Esophagus muscularis mucosa (tissue), 4 donors: ENCODE measurements around the gene ATPAF2. TPM values are rescaled to one million over a fixed set of nuclear protein-coding genes. Genes with fewer than 3 reads are reported as not detected.
A peak's percentile ranks its signal among the peaks of the same experiment; 100 is the strongest.
"Not testable (repeated sequence)": the region's sequence is repeated elsewhere in the genome, so short reads cannot be mapped to it uniquely, and the experiment has no call there.

ENCODE experiments used
- DNase-seq: peaks from one replicate; pipeline ENCODE4 v3.0.0-alpha.2; 2017; ENCODE audit errors: extremely low spot score
- H3K27ac ChIP-seq, 4 donors: fragments of 200-600 bp; sonication (generic); replicated peaks in 1 of 4; 1 replicate in 3 of 4; 2 replicates in 1 of 4; pipeline ENCODE4 v1.5.1; 2016 to 2019; ENCODE audit warnings: mild to moderate bottlenecking in 1 of 4
- H3K27me3 ChIP-seq, 4 donors: fragments of 200-600 bp; sonication (generic); one replicate each; pipeline versions ENCODE4 v1.5.1 to v1.6.0; 2016 to 2019
- H3K36me3 ChIP-seq, 4 donors: fragments of 200-600 bp; sonication (generic); one replicate each; pipeline ENCODE4 v1.5.1; 2016 to 2019
- H3K4me1 ChIP-seq, 4 donors: fragments of 200-600 bp; sonication (generic); one replicate each; pipeline ENCODE4 v1.5.1; 2016 to 2019
- H3K4me3 ChIP-seq, 4 donors: fragments of 200-600 bp; sonication (generic); 1 replicate in 2 of 4; 2 replicates in 2 of 4; pipeline ENCODE4 v1.5.1; 2016 to 2019; ENCODE audit warnings: mild to moderate bottlenecking in 4 of 4, moderate library complexity in 1 of 4
- H3K9me3 ChIP-seq, 4 donors: fragments of 200-600 bp; sonication (generic); 1 replicate in 3 of 4; 2 replicates in 1 of 4; pipeline ENCODE4 v1.5.1; 2016 to 2019
- CTCF ChIP-seq, 3 experiments: fragments of 200-600 bp in 2 of 3; fragments of 450-650 bp in 1 of 3; sonication (generic) in 2 of 3; IDR thresholded peaks; one replicate each; pipeline ENCODE4 v1.5.1; 2017 to 2019; ENCODE audit warnings: antibody characterized with exemption in 3 of 3, mild to moderate bottlenecking in 2 of 3, moderate library complexity in 1 of 3
- EP300 ChIP-seq: sonication (generic); formaldehyde crosslinking; IDR thresholded peaks from one replicate; pipeline ENCODE4 v1.6.1; 2017; ENCODE audit warnings: antibody characterized with exemption
- POLR2A ChIP-seq: fragments of 450-650 bp; IDR thresholded peaks from one replicate; pipeline ENCODE4 v1.6.1; 2017; ENCODE audit warnings: antibody characterized with exemption, moderate library complexity, mild to moderate bottlenecking, low read depth
- POLR2AphosphoS5 ChIP-seq, 2 donors: sonication (generic); formaldehyde crosslinking; IDR thresholded peaks; one replicate each; pipeline ENCODE4 v1.6.1; 2017; ENCODE audit warnings: antibody characterized with exemption in 2 of 2
- WGBS: methylation state at CpG from one replicate; pipeline ENCODE4 v1.1.5; 2018; 5-methylcytosine and 5-hydroxymethylcytosine counted together
- intact Hi-C: fragments of 100-400 bp; cut with DNase I; formaldehyde crosslinking; loops from one replicate; pipeline ENCODE4 v1.15.1; 2023
- total RNA-seq, 4 donors: library from RNA; depleted of rRNA; stranded (reverse); fragments of >200 nt; gene quantifications; one replicate each; pipeline versions ENCODE4 v1.1.0 to v1.2.1, GENCODE V29; 2016

ATPAF2 gene
- total RNA-seq, 4 donors from 2014 or later = 10.4 to 26.1 (median 12.3) TPM

GRCh38 chr17:17999364-18000029 is 39.5 kb downstream of the ATPAF2 start:
- Histone ChIP-seq H3K36me3 (peaks cover 0 to 3% (median 0%) of the 10 kb centered on the region in 4 donors), H3K27me3 (no peaks in the 10 kb centered on the region), H3K4me3 (no peak overlapping the region), H3K27ac (no peak overlapping the region), H3K9me3 (no peaks in the 10 kb centered on the region), H3K4me1 (peaks cover 0 to 2% (median 0%) of the 10 kb centered on the region in 4 donors)
- DNase-seq = no peak
- 85% methylated on average over 9 of the region's 9 CpGs for WGBS
- intact Hi-C loops = no loop called here
- TF ChIP-seq CTCF (IDR thresholded peaks at IDR 0.05) (no peak), EP300 (no peak), POLR2A (no peak), POLR2AphosphoS5 (IDR thresholded peaks at IDR 0.05) (no peak)

- TF ChIP-seq POLR2A = no peak
- no peak for TF ChIP-seq CTCF (IDR thresholded peaks at IDR 0.05)
- TF ChIP-seq EP300 = no peak
- TF ChIP-seq POLR2AphosphoS5 (IDR thresholded peaks at IDR 0.05) = no peak
- Histone ChIP-seq H3K36me3 (no peaks in the 10 kb centered on the region), H3K4me3 (no peak overlapping the region), H3K4me1 (peaks cover 0 to 4% (median 0%) of the 10 kb centered on the region in 4 donors), H3K9me3 (no peaks in the 10 kb centered on the region), H3K27me3 (no peaks in the 10 kb centered on the region), H3K27ac (no peak overlapping the region)
- intact Hi-C loops = no loop called here
- WGBS = 90% methylated on average over 3 of the region's 8 CpGs
- no peak for DNase-seq
Measured at GRCh38 chr17:17998934-17999333, 40.0 kb downstream of the ATPAF2 start.

- H3K27ac ChIP-seq, H3K27me3 ChIP-seq, H3K36me3 ChIP-seq, intact Hi-C loops, H3K9me3 ChIP-seq, H3K4me3 ChIP-seq, H3K4me1 ChIP-seq, DNase-seq: not testable (repeated sequence)
- 95% methylated on average over 8 of the region's 8 CpGs for WGBS
Measured at GRCh38 chr17:17995887-17996286, 43.1 kb downstream of the ATPAF2 start.

- Histone ChIP-seq H3K27ac (no peak overlapping the region), H3K4me3 (no peak overlapping the region), H3K4me1 (peaks cover 0 to 4% (median 0%) of the 10 kb centered on the region in 4 donors), H3K27me3 (no peaks in the 10 kb centered on the region), H3K36me3 (peaks cover 0 to under 1% (median 0%) of the 10 kb centered on the region in 4 donors), H3K9me3 (no peaks in the 10 kb centered on the region)
- intact Hi-C loops = no loop called here
- WGBS = 79% methylated on average over 14 of the region's 18 CpGs
- no peak for DNase-seq
- peak in 1 of 3 experiments; percentile 15 for TF ChIP-seq CTCF (IDR thresholded peaks at IDR 0.05)
- no peak for TF ChIP-seq POLR2A
- TF ChIP-seq POLR2AphosphoS5 (IDR thresholded peaks at IDR 0.05) = no peak
- no peak for TF ChIP-seq EP300
Measured at GRCh38 chr17:17994271-17995069, 44.5 kb downstream of the ATPAF2 start.

- Histone ChIP-seq H3K4me3 (no peak overlapping the region), H3K9me3 (no peaks in the 10 kb centered on the region), H3K27ac (no peak overlapping the region), H3K36me3 (peaks cover 0 to 5% (median 1%) of the 10 kb centered on the region in 4 donors), H3K4me1 (peaks cover 0 to 4% (median 0%) of the 10 kb centered on the region in 4 donors), H3K27me3 (no peaks in the 10 kb centered on the region)
- intact Hi-C loops = no loop called here
- no peak for TF ChIP-seq POLR2AphosphoS5 (IDR thresholded peaks at IDR 0.05)
- TF ChIP-seq CTCF (IDR thresholded peaks at IDR 0.05) = no peak
- no peak for TF ChIP-seq EP300
- TF ChIP-seq POLR2A = no peak
- no peak for DNase-seq
- WGBS = 100% methylated on average over 1 of the region's 12 CpGs
Measured at GRCh38 chr17:17993852-17994251, 45.1 kb downstream of the ATPAF2 start.
